Neuronal stem cell (in vitro differentiated cells): ENCODE measurements around the gene BRIP1.

Experiments used
- DNase-seq: peaks from one replicate; pipeline ENCODE4 v3.0.0-alpha.2; 2013; ENCODE audit warnings: low spot score
- H2AFZ ChIP-seq: one replicate; pipeline ENCODE4 v1.6.1; 2013; ENCODE audit warnings: mild to moderate bottlenecking, low read length, inconsistent platforms
- H2AK5ac ChIP-seq: 2 replicates; pipeline ENCODE4 v1.6.1; 2013; ENCODE audit warnings: low read depth, mild to moderate bottlenecking, inconsistent platforms, low read length, moderate library complexity, mixed read lengths
- H2BK120ac ChIP-seq: 2 replicates; pipeline ENCODE4 v1.6.1; 2013; ENCODE audit warnings: low read depth, mild to moderate bottlenecking, inconsistent platforms, low read length, moderate library complexity, mixed read lengths
- H2BK12ac ChIP-seq: one replicate; pipeline ENCODE4 v1.6.1; 2013; ENCODE audit warnings: low read length, inconsistent platforms
- H2BK15ac ChIP-seq: 2 replicates; pipeline ENCODE4 v1.6.1; 2013; ENCODE audit warnings: mild to moderate bottlenecking, low read length, inconsistent platforms, mixed read lengths
- H2BK5ac ChIP-seq: one replicate; pipeline ENCODE4 v1.6.1; 2013; ENCODE audit warnings: inconsistent platforms, mild to moderate bottlenecking, low read length, moderate library complexity
- H3K14ac ChIP-seq: one replicate; pipeline ENCODE4 v1.6.1; 2013; ENCODE audit warnings: low read length, inconsistent platforms
- H3K18ac ChIP-seq: 2 replicates; pipeline ENCODE4 v1.6.1; 2013; ENCODE audit warnings: low read length, inconsistent platforms
- H3K23ac ChIP-seq: 2 replicates; pipeline ENCODE4 v1.6.1; 2013; ENCODE audit warnings: low read depth, mild to moderate bottlenecking, mixed read lengths, low read length, inconsistent platforms; ENCODE audit not compliant: poor library complexity
- H3K27ac ChIP-seq: replicated peaks from 3 replicates; pipeline ENCODE4 v1.5.1; 2013; ENCODE audit warnings: low read length, inconsistent platforms
- H3K27me3 ChIP-seq, 3 experiments: 2 replicates each; pipeline ENCODE4 v1.6.1; 2013; ENCODE audit warnings: low read length in 3 of 3, mild to moderate bottlenecking in 2 of 3, inconsistent platforms in 1 of 3, low read depth in 1 of 3, mixed read lengths in 1 of 3, moderate library complexity in 1 of 3; ENCODE audit not compliant: control insufficient read depth in 3 of 3, insufficient read depth in 3 of 3
- H3K36me3 ChIP-seq, 2 donors: replicated peaks in 1 of 2; 2 replicates each; pipeline ENCODE4 v1.6.1; 2013; ENCODE audit warnings: low read length in 2 of 2; ENCODE audit not compliant: control insufficient read depth in 2 of 2, insufficient read depth in 2 of 2
- H3K4ac ChIP-seq: 2 replicates; pipeline ENCODE4 v1.6.1; 2013; ENCODE audit warnings: inconsistent platforms, mild to moderate bottlenecking, low read length, moderate library complexity
- H3K4me1 ChIP-seq, 2 donors: 1 replicate in 1 of 2; 2 replicates in 1 of 2; pipeline ENCODE4 v1.6.1; 2013; ENCODE audit warnings: low read length in 2 of 2, low read depth in 1 of 2; ENCODE audit not compliant: control insufficient read depth in 2 of 2, insufficient read depth in 1 of 2
- H3K4me2 ChIP-seq: one replicate; pipeline ENCODE4 v1.6.1; 2013; ENCODE audit warnings: mild to moderate bottlenecking, low read length, inconsistent platforms; ENCODE audit not compliant: insufficient read depth, poor library complexity, severe bottlenecking
- H3K4me3 ChIP-seq, 2 donors: 2 replicates each; pipeline ENCODE4 v1.5.1; 2013; ENCODE audit warnings: low read length in 2 of 2, mild to moderate bottlenecking in 2 of 2, inconsistent platforms in 1 of 2, moderate library complexity in 1 of 2
- H3K79me1 ChIP-seq: one replicate; pipeline ENCODE4 v1.6.1; 2013; ENCODE audit warnings: low read depth, mild to moderate bottlenecking, inconsistent platforms, low read length, moderate library complexity
- H3K9ac ChIP-seq: one replicate; pipeline ENCODE4 v1.6.1; 2013; ENCODE audit warnings: mild to moderate bottlenecking, low read depth, low read length, inconsistent platforms; ENCODE audit not compliant: poor library complexity
- H3K9me3 ChIP-seq, 2 donors: replicated peaks in 1 of 2; 2 replicates each; pipeline versions ENCODE3 to v1.6.1; 2013; ENCODE audit warnings: low read length in 2 of 2, mild to moderate bottlenecking in 2 of 2, inconsistent platforms in 1 of 2, low read depth in 1 of 2, mixed read lengths in 1 of 2, moderate library complexity in 1 of 2; ENCODE audit not compliant: control insufficient read depth in 2 of 2, insufficient read depth in 1 of 2
- H4K8ac ChIP-seq: one replicate; pipeline ENCODE4 v1.6.1; 2013; ENCODE audit warnings: low read depth, mild to moderate bottlenecking, inconsistent platforms, low read length, moderate library complexity
- H4K91ac ChIP-seq: one replicate; pipeline ENCODE4 v1.6.1; 2013; ENCODE audit warnings: low read length, low read depth, mild to moderate bottlenecking, inconsistent platforms; ENCODE audit not compliant: poor library complexity
- WGBS, 2 donors: extraction: QIAGEN DNeasy Blood & Tissue Kit; methylation state at CpG; one replicate each; pipeline ENCODE4 v1.1.7; 2013; ENCODE audit warnings: missing lambda C conversion rate in 2 of 2, mixed read lengths in 1 of 2; ENCODE audit not compliant: insufficient read length in 2 of 2, insufficient replicate concordance in 1 of 2; ENCODE audit errors: extremely low coverage in 2 of 2; 5-methylcytosine and 5-hydroxymethylcytosine counted together

Gene BRIP1

DNA sequence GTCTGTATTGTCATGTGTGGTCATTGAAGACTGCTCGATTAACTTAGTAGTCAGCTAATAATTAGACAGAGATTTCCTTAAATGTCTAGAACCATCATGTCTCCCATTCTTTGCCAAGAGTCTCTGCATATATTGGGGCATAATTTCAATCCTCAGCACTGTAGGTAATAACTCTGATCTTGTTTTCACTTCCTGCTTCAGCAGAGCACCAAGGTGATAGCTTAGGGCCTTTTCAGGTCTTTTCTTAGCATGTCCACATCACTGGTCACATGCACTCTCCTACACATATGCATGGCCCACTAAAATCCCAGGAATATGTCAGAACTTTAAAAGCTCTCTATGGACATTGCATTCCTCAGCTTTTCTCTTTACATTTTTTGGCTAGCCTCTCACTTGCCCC lies 162.0 kb downstream of the BRIP1 start:
- no peak overlapping the region for H3K18ac ChIP-seq
- H2AFZ ChIP-seq = no peak overlapping the region
- no peaks in the 10 kb centered on the region for H3K27me3 ChIP-seq
- H3K79me1 ChIP-seq = no peaks in the 10 kb centered on the region
- H3K23ac ChIP-seq = no peak overlapping the region
- H3K9ac ChIP-seq = no peak overlapping the region
- no CpG with 5 or more reads among the region's 1 CpG for WGBS, 2 donors
- no peak overlapping the region for H3K14ac ChIP-seq
- no peak overlapping the region for H2BK120ac ChIP-seq
- H2BK12ac ChIP-seq = no peak overlapping the region
- no peak overlapping the region for H3K4ac ChIP-seq
- no peak overlapping the region for H2BK15ac ChIP-seq
- H3K4me2 ChIP-seq = no peak overlapping the region
- no peak for DNase-seq
- H2BK5ac ChIP-seq = no peak overlapping the region
- H4K8ac ChIP-seq = no peak overlapping the region
- peaks cover 6 to 53% of the 10 kb centered on the region in 2 donors for H3K36me3 ChIP-seq
- no peak overlapping the region for H3K4me3 ChIP-seq
- H3K9me3 ChIP-seq = peaks cover 9 to 64% of the 10 kb centered on the region in 2 donors
- no peak overlapping the region for H2AK5ac ChIP-seq
- H3K27ac ChIP-seq = no peak overlapping the region
- no peaks in the 10 kb centered on the region for H3K4me1 ChIP-seq
- no peak overlapping the region for H4K91ac ChIP-seq

DNA sequence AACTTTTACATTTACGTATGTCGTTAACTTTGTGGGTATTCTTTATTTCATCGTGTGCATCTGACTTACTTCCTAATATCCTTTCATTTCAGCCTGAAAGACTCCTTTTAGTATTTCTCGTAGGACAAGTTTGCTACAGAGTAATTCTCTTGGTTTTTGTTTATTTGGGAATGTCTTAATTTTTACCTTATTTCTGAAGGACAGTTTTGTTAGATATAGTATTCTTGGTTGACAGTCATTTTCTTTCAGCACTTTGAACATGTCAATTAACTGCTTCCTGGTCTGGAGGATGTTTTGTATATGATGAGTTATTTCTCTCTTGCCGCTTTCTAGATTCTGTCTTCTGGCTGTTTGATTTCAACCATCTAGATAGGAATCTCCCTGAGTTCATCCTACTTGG lies 163.1 kb downstream of the BRIP1 start:
- H3K9ac ChIP-seq = no peak overlapping the region
- H3K4me1 ChIP-seq = no peaks in the 10 kb centered on the region
- H3K14ac ChIP-seq = no peak overlapping the region
- no peak overlapping the region for H3K18ac ChIP-seq
- H3K9me3 ChIP-seq = peaks cover 9 to 69% of the 10 kb centered on the region in 2 donors
- no peak overlapping the region for H2BK5ac ChIP-seq
- no peak overlapping the region for H2AFZ ChIP-seq
- no peak overlapping the region for H2BK15ac ChIP-seq
- no peak overlapping the region for H4K91ac ChIP-seq
- peaks cover 6 to 50% of the 10 kb centered on the region in 2 donors for H3K36me3 ChIP-seq
- H2BK12ac ChIP-seq = no peak overlapping the region
- no peak overlapping the region for H3K4me2 ChIP-seq
- no CpG with 5 or more reads among the region's 5 CpGs for WGBS, 2 donors
- no peak overlapping the region for H2BK120ac ChIP-seq
- DNase-seq = no peak
- H3K27me3 ChIP-seq = no peaks in the 10 kb centered on the region
- no peak overlapping the region for H3K4ac ChIP-seq
- no peak overlapping the region for H4K8ac ChIP-seq
- no peaks in the 10 kb centered on the region for H3K79me1 ChIP-seq
- no peak overlapping the region for H3K4me3 ChIP-seq
- H2AK5ac ChIP-seq = no peak overlapping the region
- H3K27ac ChIP-seq = no peak overlapping the region
- H3K23ac ChIP-seq = no peak overlapping the region

DNA sequence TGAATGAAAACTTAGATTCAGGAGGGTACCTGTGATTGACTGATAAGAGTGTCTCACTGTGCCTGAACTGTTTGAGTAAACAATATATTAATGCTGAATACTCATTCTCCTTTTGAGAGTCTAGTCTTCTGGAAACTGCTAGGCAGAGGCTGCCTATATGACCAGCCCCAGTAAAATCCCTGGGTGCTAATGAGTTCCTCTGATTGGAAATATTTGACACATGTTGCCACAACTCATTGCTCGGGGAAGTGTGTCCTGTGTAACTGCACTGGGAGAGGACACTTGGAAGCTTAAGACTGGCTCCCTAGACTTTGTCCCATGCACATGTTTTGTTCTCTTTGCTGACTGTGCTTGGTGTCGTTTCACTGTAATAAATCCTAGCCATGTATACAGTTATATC lies 163.6 kb downstream of the BRIP1 start:
- no peak overlapping the region for H3K27ac ChIP-seq
- no peak overlapping the region for H2AK5ac ChIP-seq
- no peak for DNase-seq
- H2BK120ac ChIP-seq = no peak overlapping the region
- no peak overlapping the region for H3K18ac ChIP-seq
- no peak overlapping the region for H2AFZ ChIP-seq
- H3K4me2 ChIP-seq = no peak overlapping the region
- H4K8ac ChIP-seq = no peak overlapping the region
- H3K9ac ChIP-seq = no peak overlapping the region
- H3K27me3 ChIP-seq = no peaks in the 10 kb centered on the region
- H2BK5ac ChIP-seq = no peak overlapping the region
- H3K4ac ChIP-seq = no peak overlapping the region
- H3K9me3 ChIP-seq = peaks cover 9 to 69% of the 10 kb centered on the region in 2 donors
- H3K79me1 ChIP-seq = no peaks in the 10 kb centered on the region
- H3K36me3 ChIP-seq = peaks cover 6 to 45% of the 10 kb centered on the region in 2 donors
- H3K23ac ChIP-seq = no peak overlapping the region
- H3K4me1 ChIP-seq = no peaks in the 10 kb centered on the region
- H3K14ac ChIP-seq = no peak overlapping the region
- H2BK15ac ChIP-seq = no peak overlapping the region
- H2BK12ac ChIP-seq = no peak overlapping the region
- no peak overlapping the region for H4K91ac ChIP-seq
- H3K4me3 ChIP-seq = no peak overlapping the region
- no CpG with 5 or more reads among the region's 2 CpGs for WGBS, 2 donors

GRCh38 chr17:61699032-61699431 lies 164.3 kb downstream of the BRIP1 start:
- no peak overlapping the region for H3K23ac ChIP-seq
- H3K9ac ChIP-seq = no peak overlapping the region
- H3K18ac ChIP-seq = no peak overlapping the region
- H3K4me3 ChIP-seq = no peak overlapping the region
- H3K36me3 ChIP-seq = peaks cover 6 to 45% of the 10 kb centered on the region in 2 donors
- no peak overlapping the region for H2BK120ac ChIP-seq
- H2BK12ac ChIP-seq = no peak overlapping the region
- H4K91ac ChIP-seq = no peak overlapping the region
- H2BK15ac ChIP-seq = no peak overlapping the region
- no CpG with 5 or more reads among the region's 1 CpG for WGBS, 2 donors
- no peaks in the 10 kb centered on the region for H3K27me3 ChIP-seq
- H3K14ac ChIP-seq = no peak overlapping the region
- H2AFZ ChIP-seq = no peak overlapping the region
- H3K9me3 ChIP-seq = peaks cover 9 to 68% of the 10 kb centered on the region in 2 donors
- H4K8ac ChIP-seq = no peak overlapping the region
- DNase-seq = no peak
- H3K4ac ChIP-seq = no peak overlapping the region
- H3K79me1 ChIP-seq = no peaks in the 10 kb centered on the region
- H3K4me1 ChIP-seq = no peaks in the 10 kb centered on the region
- no peak overlapping the region for H3K4me2 ChIP-seq
- no peak overlapping the region for H2AK5ac ChIP-seq
- no peak overlapping the region for H2BK5ac ChIP-seq
- H3K27ac ChIP-seq = no peak overlapping the region
